PC-3 (cell line): ENCODE results near the gene PLCZ1. TPM values are rescaled to one million over a fixed set of nuclear protein-coding genes. Genes with fewer than 3 reads are reported as not detected.

Experiments
- total RNA-seq: library from RNA; depleted of rRNA; stranded (reverse); fragments of >200 nt; gene quantifications from 2 replicates; pipeline ENCODE4 v1.2.3, GENCODE V29; 2014; rRNA removed

Gene PLCZ1
- total RNA-seq, 1 experiment from 2014 or later: not detected

Other genes with a start within 250 kb of the PLCZ1 start
- gene CAPZA3, start 107 bp upstream of the PLCZ1 start, total RNA-seq: not detected in 2 replicates